H1 (cell line): ENCODE measurements around the gene PIK3R1. TPM values are rescaled to one million over a fixed set of nuclear protein-coding genes. Genes with fewer than 3 reads are reported as not detected.

ENCODE experiments used
- CTCF ChIA-PET: fragments of 300-600 bp; sonication (Branson Sonifier 250); formaldehyde crosslinking; loops from one replicate; lab custom pipeline; 2021; ENCODE audit not compliant: partially characterized antibody; lab: Charles Lee
- POLR2A ChIA-PET: fragments of 300-600 bp; sonication (Branson Sonifier 250); formaldehyde crosslinking; loops from one replicate; lab custom pipeline; 2021; ENCODE audit warnings: inconsistent platforms; ENCODE audit not compliant: partially characterized antibody; lab: Charles Lee
- DNase-seq, 2 experiments: peaks; one replicate each; pipeline versions ENCODE4 v3.0.0 to v3.0.0-alpha.2; 2010 to 2022; ENCODE audit warnings: low spot score in 2 of 2, low read depth in 1 of 2, mixed read lengths in 1 of 2
- FAIRE-seq: peaks from 2 replicates; lab custom pipeline; 2011; peaks lifted over from hg19 to GRCh38; lab: Jason Lieb, UNC
- H2AFZ ChIP-seq: 2 replicates; pipeline ENCODE4 v1.8.1; 2012; ENCODE audit warnings: low read length, inconsistent platforms
- H2AK5ac ChIP-seq: 2 replicates; pipeline ENCODE4 v1.6.1; 2013; ENCODE audit warnings: low read depth, low read length
- H2BK120ac ChIP-seq: replicated peaks from 2 replicates; pipeline ENCODE3; 2013; ENCODE audit warnings: low read depth, low read length, inconsistent platforms
- H2BK12ac ChIP-seq: 2 replicates; pipeline ENCODE4 v1.6.1; 2013; ENCODE audit warnings: low read depth, low read length
- H2BK15ac ChIP-seq: 2 replicates; pipeline ENCODE4 v1.6.1; 2013; ENCODE audit warnings: low read length
- H2BK20ac ChIP-seq: 2 replicates; pipeline ENCODE4 v1.6.1; 2013; ENCODE audit warnings: low read length
- H2BK5ac ChIP-seq: 2 replicates; pipeline ENCODE4 v1.6.1; 2013; ENCODE audit warnings: low read depth, low read length
- H3K14ac ChIP-seq: 2 replicates; pipeline ENCODE4 v1.6.1; 2013; ENCODE audit warnings: inconsistent platforms; ENCODE audit not compliant: insufficient read length
- H3K18ac ChIP-seq: 2 replicates; pipeline ENCODE4 v1.6.1; 2013; ENCODE audit warnings: low read length; ENCODE audit errors: extremely low read depth
- H3K23ac ChIP-seq: 2 replicates; pipeline ENCODE4 v1.6.1; 2013; ENCODE audit warnings: inconsistent platforms; ENCODE audit not compliant: insufficient read length
- H3K23me2 ChIP-seq: 2 replicates; pipeline ENCODE4 v1.6.1; 2013; ENCODE audit warnings: low read depth, low read length
- H3K27ac ChIP-seq: 2 replicates; pipeline ENCODE4 v1.6.1; 2011; ENCODE audit warnings: low read depth, low read length, inconsistent platforms
- H3K27me3 ChIP-seq, 4 experiments: replicated peaks in 1 of 4; 1 replicate in 1 of 4; 2 replicates in 3 of 4; pipeline versions ENCODE4 v1.6.1 to v1.8.1; 2011 to 2013; ENCODE audit warnings: low read length in 3 of 4, mild to moderate bottlenecking in 3 of 4, inconsistent platforms in 2 of 4, mixed read lengths in 2 of 4, moderate library complexity in 1 of 4; ENCODE audit not compliant: control insufficient read depth in 3 of 4, insufficient read depth in 3 of 4; ENCODE audit errors: extremely low read depth in 1 of 4
- H3K36me3 ChIP-seq, 4 experiments: 2 replicates each; pipeline versions ENCODE4 v1.6.1 to v1.8.1; 2011 to 2013; ENCODE audit warnings: mild to moderate bottlenecking in 4 of 4, low read length in 3 of 4, moderate library complexity in 2 of 4, control low read depth in 1 of 4, inconsistent platforms in 1 of 4; ENCODE audit not compliant: insufficient read depth in 4 of 4, control insufficient read depth in 2 of 4
- H3K4ac ChIP-seq: replicated peaks from 2 replicates; pipeline ENCODE3; 2013; ENCODE audit warnings: low read length, low read depth, mixed read lengths, inconsistent platforms; ENCODE audit not compliant: insufficient read length
- H3K4me1 ChIP-seq, 4 experiments: replicated peaks in 1 of 4; 1 replicate in 1 of 4; 2 replicates in 3 of 4; pipeline versions ENCODE4 v1.6.1 to v1.8.1; 2011 to 2013; ENCODE audit warnings: low read length in 3 of 4, inconsistent platforms in 2 of 4, mixed read lengths in 1 of 4; ENCODE audit not compliant: insufficient read depth in 4 of 4, control insufficient read depth in 3 of 4
- H3K4me2 ChIP-seq, 2 experiments: 2 replicates each; pipeline versions ENCODE4 v1.6.1 to v1.8.1; 2011 to 2013; ENCODE audit warnings: low read depth in 2 of 2, low read length in 2 of 2, control low read depth in 1 of 2, inconsistent platforms in 1 of 2, mild to moderate bottlenecking in 1 of 2; ENCODE audit not compliant: insufficient read depth in 1 of 2
- H3K4me3 ChIP-seq, 4 experiments: fragments of 200-600, 300-600 bp in 1 of 4; sonication (generic), shearing (Covaris generic), sonication (Bioruptor Twin) in 1 of 4; 2 replicates each; pipeline versions ENCODE4 v1.5.1 to v1.8.1; 2011 to 2016; ENCODE audit warnings: low read length in 4 of 4, low read depth in 3 of 4, control low read depth in 2 of 4, inconsistent platforms in 2 of 4, mild to moderate bottlenecking in 2 of 4, mixed read lengths in 1 of 4, moderate library complexity in 1 of 4; ENCODE audit not compliant: insufficient read depth in 2 of 4; ENCODE audit errors: extremely low read depth in 1 of 4
- H3K56ac ChIP-seq: replicated peaks from 2 replicates; pipeline ENCODE3; 2013; ENCODE audit warnings: low read depth, mild to moderate bottlenecking, mixed read lengths, low read length, inconsistent platforms; ENCODE audit not compliant: insufficient read length
- H3K79me1 ChIP-seq: 2 replicates; pipeline ENCODE4 v1.6.1; 2013; ENCODE audit warnings: low read depth, low read length, control low read depth
- H3K79me2 ChIP-seq, 2 experiments: 2 replicates each; pipeline versions ENCODE4 v1.6.1 to v1.8.1; 2012 to 2013; ENCODE audit warnings: low read length in 2 of 2, mild to moderate bottlenecking in 2 of 2, inconsistent platforms in 1 of 2; ENCODE audit not compliant: insufficient read depth in 2 of 2, control insufficient read depth in 1 of 2
- H3K9ac ChIP-seq, 4 experiments: replicated peaks in 1 of 4; 1 replicate in 1 of 4; 2 replicates in 3 of 4; pipeline versions ENCODE4 v1.6.1 to v1.8.1; 2011 to 2013; ENCODE audit warnings: low read depth in 3 of 4, low read length in 3 of 4, control low read depth in 2 of 4, mild to moderate bottlenecking in 2 of 4, moderate library complexity in 2 of 4, inconsistent platforms in 1 of 4; ENCODE audit errors: extremely low read depth in 1 of 4
- H3K9me3 ChIP-seq, 2 experiments: 2 replicates each; pipeline versions ENCODE4 v1.6.1 to v1.8.1; 2012 to 2013; ENCODE audit warnings: mild to moderate bottlenecking in 2 of 2, moderate library complexity in 2 of 2, control low read depth in 1 of 2, inconsistent platforms in 1 of 2, low read depth in 1 of 2, low read length in 1 of 2, mixed read lengths in 1 of 2; ENCODE audit not compliant: insufficient read depth in 2 of 2
- H4K20me1 ChIP-seq, 2 experiments: replicated peaks in 1 of 2; 2 replicates each; pipeline versions ENCODE3 to v1.8.1; 2011 to 2013; ENCODE audit warnings: inconsistent platforms in 2 of 2, low read length in 2 of 2, mild to moderate bottlenecking in 1 of 2; ENCODE audit not compliant: insufficient read depth in 2 of 2, control insufficient read depth in 1 of 2
- H4K5ac ChIP-seq: 2 replicates; pipeline ENCODE4 v1.6.1; 2013; ENCODE audit warnings: low read length, low read depth, mixed read lengths, inconsistent platforms; ENCODE audit not compliant: insufficient read length
- H4K8ac ChIP-seq: 2 replicates; pipeline ENCODE4 v1.8.0; 2013; ENCODE audit warnings: mild to moderate bottlenecking, moderate library complexity, low read length, inconsistent platforms; ENCODE audit not compliant: insufficient read depth; ENCODE audit errors: extremely low read depth
- H4K91ac ChIP-seq: replicated peaks from 2 replicates; pipeline ENCODE3; 2013; ENCODE audit warnings: low read length, mixed read lengths, inconsistent platforms; ENCODE audit not compliant: insufficient read length
- BCL11A ChIP-seq, 2 experiments: IDR thresholded peaks; one replicate each; pipeline ENCODE4 v1.6.1; 2011; ENCODE audit warnings: low read depth in 2 of 2, low read length in 2 of 2, mild to moderate bottlenecking in 2 of 2
- EZH2 ChIP-seq: fragments of 200-600 bp; sonication (generic); IDR thresholded peaks from 2 replicates; pipeline ENCODE4 v1.7.1; 2012; ENCODE audit warnings: low read depth, mild to moderate bottlenecking, moderate library complexity, low read length, inconsistent platforms; ENCODE audit not compliant: severe bottlenecking
- GABPA ChIP-seq: IDR thresholded peaks from 2 replicates; pipeline ENCODE4 v1.6.1; 2011; ENCODE audit warnings: mild to moderate bottlenecking, low read length, moderate library complexity, borderline replicate concordance; ENCODE audit not compliant: insufficient read depth
- GTF2F1 ChIP-seq: IDR thresholded peaks from 2 replicates; pipeline ENCODE4 v1.6.1; 2012; ENCODE audit warnings: low read depth, low read length, improper control_type of control experiment, borderline replicate concordance
- MAFK ChIP-seq: IDR thresholded peaks from 2 replicates; pipeline ENCODE4 v1.6.1; 2012; ENCODE audit warnings: low read depth, mild to moderate bottlenecking, improper control_type of control experiment, low read length
- NRF1 ChIP-seq: IDR thresholded peaks from 2 replicates; pipeline ENCODE4 v1.6.1; 2011; ENCODE audit warnings: mild to moderate bottlenecking, low read depth, low read length, improper control_type of control experiment
- RBBP5 ChIP-seq: IDR thresholded peaks from 2 replicates; pipeline ENCODE4 v1.7.1; 2012; ENCODE audit warnings: low read depth, mild to moderate bottlenecking, inconsistent platforms, low read length, moderate library complexity, borderline replicate concordance
- SP1 ChIP-seq: IDR thresholded peaks from 2 replicates; pipeline ENCODE4 v1.6.1; 2011; ENCODE audit warnings: low read depth, low read length
- YY1 ChIP-seq: IDR thresholded peaks from 2 replicates; pipeline ENCODE4 v1.6.1; 2011; ENCODE audit warnings: low read depth, mild to moderate bottlenecking, low read length
- WGBS, 2 experiments: shearing (Covaris generic) in 1 of 2; methylation state at CpG; one replicate each; pipeline versions ENCODE4 v1.1.6 to v1.1.7; 2013 to 2015; ENCODE audit warnings: low lambda C conversion rate in 2 of 2, mixed read lengths in 2 of 2, inconsistent platforms in 1 of 2, low coverage in 1 of 2, missing lambda C conversion rate in 1 of 2; ENCODE audit not compliant: insufficient replicate concordance in 2 of 2, insufficient coverage in 1 of 2, insufficient read length in 1 of 2; ENCODE audit errors: extremely low coverage in 1 of 2, missing lambda C conversion rate in 1 of 2; 5-methylcytosine and 5-hydroxymethylcytosine counted together
- polyA plus RNA-seq, 7 experiments: library from polyadenylated mRNA; depleted of rRNA in 3 of 7; stranded (reverse) in 5 of 7; unstranded in 2 of 7; fragments of >200 nt in 5 of 7; fragments of 200-250 nt in 2 of 7; gene quantifications; 1 replicate in 5 of 7; 2 replicates in 1 of 7; 4 replicates in 1 of 7; pipeline versions ENCODE4 v1.2.1 to v1.2.3, GENCODE V29; 2011 to 2013; ENCODE audit warnings: missing spikeins in 2 of 7, mixed read lengths in 2 of 7
- total RNA-seq: library from RNA; stranded (reverse); fragmentation: NEBNext Ultra II Directional; extraction: Animal tissue kit (Norgen Biotek cat#: 25700); gene quantifications from 2 replicates; pipeline ENCODE4 v1.2.1, GENCODE V29; 2021
- TF ChIP-seq, protein P1 (sequence below): IDR thresholded peaks from 2 replicates; pipeline ENCODE4 v1.6.1; 2012; ENCODE audit warnings: low read length, inconsistent platforms
- TF ChIP-seq, protein P2 (sequence below): IDR thresholded peaks from 2 replicates; pipeline ENCODE4 v1.6.1; 2012; ENCODE audit warnings: inconsistent platforms
- TF ChIP-seq, protein P3 (sequence below): IDR thresholded peaks from 2 replicates; pipeline ENCODE4 v1.6.1; 2011; ENCODE audit warnings: low read length, improper control_type of control experiment

Gene PIK3R1
- total and polyA plus RNA-seq, 2 of the 8 experiments (the other 6 are each of a cell fraction or from before 2014, with no cell fraction given): 2.3 to 13.7 TPM

DNA sequence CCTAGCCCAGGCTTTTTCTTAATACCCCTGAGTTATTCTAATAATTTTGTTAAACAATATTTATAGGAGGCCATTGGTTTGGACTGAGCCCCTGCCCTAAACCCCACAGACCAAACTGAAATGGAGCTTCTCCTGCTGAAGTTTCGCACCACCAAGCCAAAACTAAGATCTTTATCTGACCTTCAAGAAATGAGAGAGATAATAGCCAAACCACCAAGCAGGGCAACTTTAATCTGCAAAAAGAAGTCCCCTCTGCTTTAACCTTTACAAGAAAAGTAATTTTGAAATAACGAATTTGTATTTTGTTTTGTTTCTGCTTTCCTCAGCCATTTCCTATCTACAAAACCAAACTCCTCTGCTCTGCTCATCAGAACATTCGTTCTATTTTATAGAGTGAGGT lies 125.5 kb downstream of the PIK3R1 start:
- no peaks in the 10 kb centered on the region for H3K36me3 ChIP-seq
- no peak overlapping the region for H2AK5ac ChIP-seq
- no peak overlapping the region for H2BK120ac ChIP-seq
- no peaks in the 10 kb centered on the region for H3K27me3 ChIP-seq
- ChIA-PET CTCF (no interaction called here), POLR2A (no interaction called here)
- H3K4me3 ChIP-seq: no peak overlapping the region
- no peak for DNase-seq
- no peak overlapping the region for H4K91ac ChIP-seq
- no peaks in the 10 kb centered on the region for H4K20me1 ChIP-seq
- H2BK20ac ChIP-seq: no peak overlapping the region
- no peak overlapping the region for H3K14ac ChIP-seq
- H2AFZ ChIP-seq: no peak overlapping the region
- no peak overlapping the region for H2BK15ac ChIP-seq
- H3K9ac ChIP-seq: no peak overlapping the region
- H3K79me1 ChIP-seq: no peaks in the 10 kb centered on the region
- H3K4ac ChIP-seq: no peak overlapping the region
- H3K4me1 ChIP-seq: 0 out of 7 replicates have a peak, but pooled peaks cover 0 to 2% (median under 1%) of the 10 kb centered on the region in 4 experiments
- no peak overlapping the region for H3K56ac ChIP-seq
- no peak overlapping the region for H3K4me2 ChIP-seq
- no peak overlapping the region for H3K27ac ChIP-seq
- no peak overlapping the region for H2BK12ac ChIP-seq
- no peak overlapping the region for H3K18ac ChIP-seq
- no peak overlapping the region for H4K5ac ChIP-seq
- WGBS, 2 experiments: 100% methylated on average over 3 of the region's 3 CpGs; no CpG with 5 or more reads in 1 of the 2 experiments
- no peak overlapping the region for H4K8ac ChIP-seq
- H3K23me2 ChIP-seq: no peaks in the 10 kb centered on the region
- no peaks in the 10 kb centered on the region for H3K9me3 ChIP-seq
- no peaks in the 10 kb centered on the region for H3K79me2 ChIP-seq
- no peak overlapping the region for H2BK5ac ChIP-seq
- H3K23ac ChIP-seq: no peak overlapping the region
- no peak for FAIRE-seq
- no peak for TF ChIP-seq YY1
- no peak for TF ChIP-seq MAFK
- TF ChIP-seq GTF2F1: no peak
- TF ChIP-seq RBBP5: no peak
- TF ChIP-seq, protein P1, sequence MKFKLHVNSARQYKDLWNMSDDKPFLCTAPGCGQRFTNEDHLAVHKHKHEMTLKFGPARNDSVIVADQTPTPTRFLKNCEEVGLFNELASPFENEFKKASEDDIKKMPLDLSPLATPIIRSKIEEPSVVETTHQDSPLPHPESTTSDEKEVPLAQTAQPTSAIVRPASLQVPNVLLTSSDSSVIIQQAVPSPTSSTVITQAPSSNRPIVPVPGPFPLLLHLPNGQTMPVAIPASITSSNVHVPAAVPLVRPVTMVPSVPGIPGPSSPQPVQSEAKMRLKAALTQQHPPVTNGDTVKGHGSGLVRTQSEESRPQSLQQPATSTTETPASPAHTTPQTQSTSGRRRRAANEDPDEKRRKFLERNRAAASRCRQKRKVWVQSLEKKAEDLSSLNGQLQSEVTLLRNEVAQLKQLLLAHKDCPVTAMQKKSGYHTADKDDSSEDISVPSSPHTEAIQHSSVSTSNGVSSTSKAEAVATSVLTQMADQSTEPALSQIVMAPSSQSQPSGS: no peak
- no peak for TF ChIP-seq EZH2
- no peak for TF ChIP-seq NRF1
- TF ChIP-seq, protein P2, sequence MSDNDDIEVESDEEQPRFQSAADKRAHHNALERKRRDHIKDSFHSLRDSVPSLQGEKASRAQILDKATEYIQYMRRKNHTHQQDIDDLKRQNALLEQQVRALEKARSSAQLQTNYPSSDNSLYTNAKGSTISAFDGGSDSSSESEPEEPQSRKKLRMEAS: no peak
- TF ChIP-seq, protein P3, sequence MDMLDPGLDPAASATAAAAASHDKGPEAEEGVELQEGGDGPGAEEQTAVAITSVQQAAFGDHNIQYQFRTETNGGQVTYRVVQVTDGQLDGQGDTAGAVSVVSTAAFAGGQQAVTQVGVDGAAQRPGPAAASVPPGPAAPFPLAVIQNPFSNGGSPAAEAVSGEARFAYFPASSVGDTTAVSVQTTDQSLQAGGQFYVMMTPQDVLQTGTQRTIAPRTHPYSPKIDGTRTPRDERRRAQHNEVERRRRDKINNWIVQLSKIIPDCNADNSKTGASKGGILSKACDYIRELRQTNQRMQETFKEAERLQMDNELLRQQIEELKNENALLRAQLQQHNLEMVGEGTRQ: no peak
- TF ChIP-seq GABPA: no peak
- TF ChIP-seq BCL11A (IDR thresholded peaks at IDR 0.05; ENCODE audit: low read depth in 2 of 2, low read length in 2 of 2): no peak
- no peak for TF ChIP-seq SP1
